PC-9 (cell line): ENCODE measurements around the gene BBC3.

ENCODE experiments used
- CTCF ChIP-seq: fragments of 200-600 bp; sonication (generic); conservative IDR thresholded peaks from 2 replicates; pipeline ENCODE4 v1.6.1; 2017; ENCODE audit warnings: mixed run types, antibody characterized with exemption, mild to moderate bottlenecking, moderate library complexity
- EZH2 ChIP-seq: fragments of 200-600 bp; sonication (generic); IDR thresholded peaks from 2 replicates; pipeline ENCODE4 v1.8.0; 2017; ENCODE audit warnings: antibody characterized with exemption, low read depth

GRCh38 chr19:47243364-47243775, 12.4 kb upstream of the BBC3 start:
- TF ChIP-seq CTCF, result no peak
- no peak for TF ChIP-seq EZH2
